NCI-H526 treated with DMSO at 0.1 percent for 48 hours (cell line): ENCODE measurements around the gene ANKDD1A.

Source experiments
- DNase-seq: peaks from one replicate; lab custom pipeline; 2025; lab: John Stamatoyannopoulos, UW

Gene ANKDD1A

DNA sequence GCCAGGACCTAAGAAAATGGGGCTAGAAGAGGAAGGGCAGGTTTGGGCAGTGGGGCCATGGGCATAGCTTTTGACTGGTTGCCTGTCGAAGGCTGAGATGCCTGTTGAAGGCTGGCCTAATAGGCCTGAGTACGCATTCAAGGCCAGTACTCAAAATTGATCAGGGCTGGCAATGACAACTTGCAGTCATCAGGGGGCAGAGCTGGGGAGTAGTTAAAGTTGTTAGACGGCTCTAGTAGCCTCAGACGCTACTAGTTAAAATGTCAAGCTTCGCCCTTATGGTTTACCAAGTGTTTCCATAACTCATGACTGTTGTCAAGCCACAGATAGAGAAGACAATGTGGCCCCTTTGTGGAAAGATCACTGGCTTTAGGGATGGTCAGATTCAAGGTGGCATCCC, 49.3 kb downstream of the ANKDD1A start:
- DNase-seq, result no peak

GRCh38 chr15:64969401-64969800, 57.7 kb downstream of the ANKDD1A start:
- DNase-seq, result no peak

DNA sequence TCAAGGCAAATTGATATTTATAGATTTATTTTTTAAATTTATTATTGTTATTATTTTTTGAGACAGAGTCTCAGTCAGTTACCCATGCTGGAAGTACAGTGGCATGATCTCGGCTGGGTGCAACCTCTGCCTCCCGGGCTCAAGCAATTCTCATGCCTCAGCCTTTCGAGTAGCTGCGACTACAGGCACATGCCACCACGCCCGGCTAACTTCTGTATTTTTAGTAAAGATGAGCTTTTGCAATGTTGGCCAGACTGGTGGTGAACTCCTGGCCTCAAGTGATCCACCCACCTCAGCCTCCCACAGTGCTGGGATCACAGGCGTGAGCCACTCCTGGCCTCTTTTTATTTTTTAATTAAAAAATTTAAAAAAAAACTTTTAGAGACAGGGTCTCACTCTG, 59.0 kb downstream of the ANKDD1A start:
- no peak for DNase-seq

DNA sequence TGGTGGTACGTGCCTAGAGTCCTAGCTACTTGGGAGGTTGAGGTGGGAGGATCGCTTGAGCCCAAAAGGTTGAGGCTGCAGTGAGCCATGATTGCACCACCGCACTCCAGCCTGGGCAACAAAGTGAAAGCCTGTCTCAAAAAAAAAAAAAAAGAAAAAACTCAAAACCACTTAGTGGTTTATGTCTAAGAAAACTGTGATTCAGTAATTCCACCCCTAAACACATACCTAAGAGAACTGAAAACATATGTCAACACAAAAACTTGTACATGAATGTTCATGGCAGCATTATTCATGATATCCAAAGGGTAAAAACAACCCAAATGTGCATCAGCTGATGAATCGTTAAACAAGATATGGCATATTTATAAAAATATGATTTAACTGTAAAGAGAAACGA, 63.7 kb downstream of the ANKDD1A start:
- no peak for DNase-seq

DNA sequence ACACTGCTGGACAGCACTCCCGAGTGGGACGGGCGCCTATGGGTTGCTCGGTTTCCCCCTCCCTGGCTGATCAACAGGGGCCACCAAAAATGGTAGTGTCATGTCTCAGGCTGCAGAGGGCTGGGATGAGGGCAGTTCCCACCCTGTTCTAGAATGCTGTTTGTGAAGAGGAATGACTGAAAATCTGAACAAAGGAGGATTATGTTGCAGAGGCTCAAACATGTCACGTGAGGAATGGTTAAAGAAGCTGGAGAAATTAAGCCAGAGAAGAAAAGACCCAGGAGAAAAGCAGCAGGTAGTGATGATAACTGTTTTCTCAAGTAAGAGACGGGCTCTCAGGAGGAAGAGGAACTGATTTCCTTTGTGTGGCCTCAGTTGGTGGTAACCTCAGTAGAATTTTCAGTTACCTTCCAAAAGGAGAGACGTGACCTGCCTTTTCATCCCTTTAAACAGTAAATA, 67.6 kb downstream of the ANKDD1A start:
- DNase-seq, result no peak

DNA sequence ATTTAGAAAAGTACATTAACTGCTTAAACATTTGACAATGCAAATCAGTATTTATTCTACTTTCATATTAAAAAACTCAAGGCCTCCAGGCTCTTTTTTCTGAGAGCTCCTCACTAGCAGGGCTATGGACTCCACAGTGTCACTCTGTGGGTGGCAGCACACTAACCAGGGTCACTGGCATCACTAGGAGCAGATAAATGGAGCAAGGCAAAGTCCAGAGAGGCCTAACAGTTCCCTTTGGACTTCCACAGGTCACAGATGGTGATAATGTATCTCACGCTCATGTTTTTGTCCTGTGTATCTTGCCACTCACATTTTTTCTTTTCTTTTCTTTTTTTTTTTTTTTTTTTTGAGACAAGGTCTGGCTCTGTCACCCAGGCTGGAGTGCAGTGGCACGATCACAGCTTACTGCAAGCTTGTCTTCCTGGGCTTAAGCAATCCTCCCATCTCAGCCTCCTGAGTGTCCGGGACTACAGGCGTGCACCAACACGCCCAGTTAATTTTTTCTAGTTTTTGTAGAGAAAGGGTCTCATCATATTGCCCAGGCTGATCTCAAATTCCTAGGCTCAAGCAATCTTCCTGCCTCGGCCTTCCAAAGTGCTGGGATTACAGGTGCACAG, 70.2 kb downstream of the ANKDD1A start:
- no peak for DNase-seq

GRCh38 chr15:64982472-64982871, 70.8 kb downstream of the ANKDD1A start:
- no peak for DNase-seq

GRCh38 chr15:64985366-64986033, 73.8 kb downstream of the ANKDD1A start:
- no peak for DNase-seq

- no peak for DNase-seq
These were observed 75.4 kb downstream of the ANKDD1A start for GRCh38 chr15:64987136-64987535.

DNA sequence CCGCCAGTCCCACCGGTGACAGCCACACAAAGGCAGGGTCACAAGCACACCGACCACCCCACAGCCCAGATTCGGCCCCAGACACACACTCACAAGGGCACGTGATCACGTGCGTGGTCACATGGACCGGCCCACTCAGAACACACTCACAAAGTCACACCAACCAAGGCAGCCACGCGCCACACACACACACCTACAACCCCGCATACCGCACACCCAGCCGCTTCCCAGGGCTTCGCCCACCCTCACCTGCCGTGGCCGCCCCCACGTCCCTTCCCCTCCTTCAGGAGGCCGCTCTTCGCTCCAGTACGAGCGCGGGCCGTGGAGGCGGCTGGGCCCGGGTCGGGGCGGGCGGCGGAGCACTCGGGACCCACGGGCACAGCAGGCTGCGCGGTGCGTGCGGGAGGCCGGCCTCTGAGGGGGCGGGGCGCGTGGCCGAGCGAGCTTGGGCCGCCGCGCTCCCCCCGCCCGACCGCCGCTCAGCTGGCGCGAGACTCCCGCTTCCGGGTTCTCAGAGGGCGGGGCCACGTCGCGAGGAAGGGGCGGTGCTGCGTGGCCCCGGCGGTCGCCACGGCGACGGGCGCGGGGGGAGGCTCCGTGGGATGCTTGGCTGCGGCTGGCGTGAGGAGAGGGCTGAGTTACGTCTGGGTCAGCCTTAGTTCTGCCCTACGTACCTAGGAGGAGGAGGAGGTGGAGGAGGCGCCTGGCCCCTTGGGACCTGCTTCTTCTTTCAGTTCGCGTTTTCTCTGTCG, 77.9 kb downstream of the ANKDD1A start, which contains the start of gene SPG21:
Gene SPG21, minus strand, starts transcription at position 499 of the 752 bp plus-strand sequence. CDS start 6,345 bp downstream, outside the sequence.
- peak; percentile 85 for DNase-seq

DNA sequence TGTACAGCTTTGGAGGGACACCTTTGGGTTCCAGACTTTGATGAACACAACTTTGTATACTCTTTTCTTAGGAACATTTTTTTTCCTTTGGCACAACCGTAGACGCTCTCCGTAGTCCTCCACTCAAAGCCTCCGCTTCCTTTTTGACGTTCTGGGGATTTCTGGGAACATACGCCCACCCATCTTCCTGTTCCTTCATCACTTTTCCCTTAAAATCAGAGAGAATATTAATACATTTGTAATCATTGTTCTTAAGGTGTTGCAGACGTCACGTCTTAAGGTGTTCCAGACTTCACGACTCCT, 78.4 kb downstream of the ANKDD1A start:
- no peak for DNase-seq

GRCh38 chr15:64991536-64992135, 79.9 kb downstream of the ANKDD1A start:
- no peak for DNase-seq

DNA sequence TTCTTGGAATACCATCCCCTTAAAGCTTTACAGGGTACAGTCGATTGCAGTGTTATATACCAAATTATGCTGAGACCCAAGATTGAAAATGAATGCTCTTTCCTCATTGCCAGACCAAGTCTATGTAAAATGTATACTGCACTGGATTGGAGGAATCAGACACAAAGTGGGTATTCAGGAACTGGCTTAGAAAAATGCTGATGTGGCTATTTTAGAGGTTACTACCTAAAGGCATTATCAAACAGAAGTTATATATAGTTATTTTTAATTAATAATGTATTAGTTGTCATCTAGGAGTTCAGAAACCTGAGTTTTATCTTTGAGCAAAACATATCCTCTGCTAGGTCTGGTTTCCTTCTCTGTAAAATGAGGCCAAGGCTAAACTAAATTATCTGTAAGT, 81.6 kb downstream of the ANKDD1A start:
- no peak for DNase-seq

DNA sequence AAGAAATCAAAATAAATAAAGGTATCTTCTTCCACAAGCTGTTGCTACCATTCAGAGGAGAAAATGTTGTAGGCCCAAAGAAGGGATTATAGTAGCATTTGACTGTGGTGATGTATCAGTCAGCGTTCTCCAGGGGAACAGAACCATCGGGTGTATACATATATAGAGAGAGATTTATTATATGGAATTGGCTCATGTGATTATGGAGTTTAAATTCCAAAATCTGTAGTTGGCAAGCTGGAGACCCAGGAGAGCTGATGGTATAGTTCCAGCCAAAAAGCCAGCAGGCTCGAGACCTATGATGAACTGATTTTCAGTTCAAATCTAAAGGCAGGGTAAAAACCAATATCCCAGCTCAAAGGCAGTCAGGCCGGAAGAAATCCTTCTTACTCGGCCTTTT, 85.4 kb downstream of the ANKDD1A start:
- no peak for DNase-seq

DNA sequence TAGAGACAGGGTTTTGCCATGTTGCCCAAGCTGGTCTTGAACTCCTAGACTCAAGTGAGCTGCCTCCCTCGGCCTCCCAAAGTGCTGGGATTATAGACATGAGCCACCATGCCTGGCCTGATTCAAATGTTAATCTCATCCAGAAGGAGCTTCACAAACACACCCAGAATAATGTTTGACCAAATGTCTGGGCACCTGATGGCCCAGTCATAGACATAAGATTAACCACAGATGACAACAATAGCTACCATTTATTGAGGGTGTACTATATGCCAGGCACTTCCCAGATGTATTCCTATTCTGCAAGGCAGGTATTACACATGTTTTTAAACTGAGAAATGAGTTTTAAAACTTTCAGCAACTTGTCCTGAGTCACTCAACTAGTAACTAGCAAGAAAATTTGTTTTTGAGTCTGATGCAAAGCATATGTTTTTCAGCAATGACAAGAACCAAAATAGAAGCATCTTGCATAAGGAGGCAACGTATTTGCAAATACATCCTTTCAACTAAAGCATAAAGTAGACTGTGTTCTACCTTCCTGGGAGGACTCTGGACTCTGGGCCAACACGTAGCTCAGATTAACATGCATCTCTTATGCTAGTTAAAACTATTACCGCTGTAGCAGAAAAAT, 86.2 kb downstream of the ANKDD1A start:
- DNase-seq, result no peak

- DNase-seq, result no peak
These were observed 93.3 kb downstream of the ANKDD1A start for GRCh38 chr15:65004993-65005392.

DNA sequence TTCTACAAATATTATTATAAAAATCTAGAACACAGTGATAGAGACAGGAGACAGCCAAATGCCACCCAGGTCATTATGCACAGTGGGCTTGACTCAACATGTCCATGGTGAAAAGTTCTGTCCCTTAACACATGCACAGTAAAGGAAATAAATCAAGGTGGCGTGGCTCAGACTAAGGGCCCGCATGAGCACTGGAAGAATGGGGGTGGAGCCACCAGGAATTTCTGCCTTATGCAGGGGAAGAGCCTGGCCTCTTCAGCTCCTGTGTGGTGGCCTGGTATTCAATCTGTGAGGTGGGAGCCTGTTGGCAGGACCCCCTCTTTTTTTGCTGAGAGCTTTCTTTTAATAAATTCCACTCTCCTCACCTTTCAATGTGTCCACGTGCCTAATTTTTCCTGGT, 95.2 kb downstream of the ANKDD1A start:
- DNase-seq, result no peak
